ENCODE results near the gene MARCHF3.

GRCh38 chr5:126978258-126978657 is 52.1 kb downstream of the MARCHF3 start:
- no peak for TF ChIP-seq CTCF (IDR thresholded peaks at IDR 0.05; ENCODE audit: poor library complexity, severe bottlenecking)
- TF ChIP-seq POLR2AphosphoS5 (IDR thresholded peaks at IDR 0.05) = no peak
- no peak for TF ChIP-seq REST (IDR thresholded peaks at IDR 0.05; ENCODE audit: borderline replicate concordance)
- TF ChIP-seq EZH2 (IDR thresholded peaks at IDR 0.05; ENCODE audit: borderline replicate concordance, insufficient read depth, low read length, poor library complexity, severe bottlenecking) = no peak
- TF ChIP-seq TAF1 (IDR thresholded peaks at IDR 0.05; ENCODE audit: low read depth) = no peak
- TF ChIP-seq EP300 (conservative IDR thresholded peaks at IDR 0.05; ENCODE audit: poor library complexity, severe bottlenecking) = no peak

All from neural cell (in vitro differentiated cells).